HL-60 (cell line): Measurements from ENCODE around the gene NFIL3.
A peak's percentile ranks its signal among the peaks of the same experiment; 100 is the strongest.

Source experiments
- DNase-seq, 2 experiments: peaks; one replicate each; pipeline ENCODE4 v3.0.0-alpha.2; 2010 to 2020; ENCODE audit warnings: low read depth in 1 of 2, low spot score in 1 of 2
- H3K27ac ChIP-seq: fragments of 250-450 bp; sonication (Bioruptor Pico); replicated peaks from 2 replicates; pipeline ENCODE4 v1.5.1; 2020; ENCODE audit warnings: mild to moderate bottlenecking, moderate library complexity
- H3K27me3 ChIP-seq: fragments of 250-450 bp; sonication (Bioruptor Pico); 2 replicates; pipeline ENCODE4 v1.5.1; 2021; ENCODE audit warnings: mild to moderate bottlenecking, moderate library complexity; ENCODE audit not compliant: insufficient read depth, poor library complexity, severe bottlenecking
- H3K4me3 ChIP-seq: replicated peaks from 2 replicates; pipeline ENCODE4 v1.5.1; 2011; ENCODE audit warnings: mild to moderate bottlenecking, control low read depth, low read length; ENCODE audit not compliant: insufficient read depth
- CTCF ChIP-seq: IDR thresholded peaks from one replicate; pipeline ENCODE4 v1.5.1; 2011; ENCODE audit warnings: low read length, control low read depth, inconsistent platforms; ENCODE audit not compliant: insufficient read depth
- GABPA ChIP-seq: IDR thresholded peaks from 2 replicates; pipeline ENCODE4 v1.6.1; 2012; ENCODE audit warnings: low read depth
- POLR2AphosphoS5 ChIP-seq: IDR thresholded peaks from 2 replicates; pipeline ENCODE4 v1.6.1; 2012; ENCODE audit warnings: low read depth
- REST ChIP-seq: IDR thresholded peaks from 2 replicates; pipeline ENCODE4 v1.6.1; 2012; ENCODE audit warnings: low read depth; ENCODE audit not compliant: insufficient replicate concordance
- SPI1 ChIP-seq: IDR thresholded peaks from 2 replicates; pipeline ENCODE4 v1.6.1; 2012; ENCODE audit warnings: low read depth, mild to moderate bottlenecking, borderline replicate concordance

NFIL3 gene

GRCh38 chr9:91359734-91360470 lies 63.7 kb downstream of the NFIL3 start:
- no peak overlapping the region for H3K27ac ChIP-seq
- DNase-seq, result no peak
- TF ChIP-seq POLR2AphosphoS5, result no peak
- TF ChIP-seq SPI1, result no peak
- no peak for TF ChIP-seq REST
- no peak for TF ChIP-seq CTCF
- TF ChIP-seq GABPA, result no peak
- no peaks in the 10 kb centered on the region for H3K27me3 ChIP-seq
- H3K4me3 ChIP-seq, result peak overlapping the region; percentile 9; the same call in 1 of the 2 replicates

GRCh38 chr9:91359083-91359482 lies 64.5 kb downstream of the NFIL3 start:
- TF ChIP-seq REST (no peak), GABPA (no peak), CTCF (no peak)
- no peak overlapping the region for H3K4me3 ChIP-seq
- H3K27ac ChIP-seq, result no peak overlapping the region
- DNase-seq, result no peak
- no peaks in the 10 kb centered on the region for H3K27me3 ChIP-seq
